HG03520 (cell line): Measurements from ENCODE around the gene HS6ST3.
A peak's percentile ranks its signal among the peaks of the same experiment; 100 is the strongest.

Experiments
- ATAC-seq: cut with Tn5 transposase; IDR thresholded peaks from one replicate; pipeline ENCODE4 v1.9.1; 2021; ENCODE audit warnings: mild to moderate bottlenecking, moderate library complexity; ENCODE audit not compliant: unreplicated experiment

The HS6ST3 gene

DNA sequence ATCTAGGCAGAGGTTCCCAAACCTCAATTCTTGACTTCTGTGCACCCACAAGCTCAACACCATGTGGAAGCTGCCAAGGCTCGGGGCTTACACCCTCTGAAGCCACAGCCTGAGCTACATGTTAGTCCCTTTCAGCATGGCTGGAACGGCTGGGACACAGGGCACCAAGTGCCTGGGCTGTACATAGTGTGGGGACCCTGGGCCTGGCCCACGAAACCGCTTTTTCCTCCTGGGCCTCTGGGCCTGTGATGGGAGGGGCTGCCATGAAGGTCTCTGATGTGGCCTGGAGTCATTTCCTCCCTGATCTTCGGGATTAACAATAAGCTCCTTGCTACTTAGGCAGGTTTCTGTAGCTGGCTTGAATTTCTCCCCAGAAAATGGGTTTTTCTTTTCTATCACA, 108.1 kb downstream of the HS6ST3 start:
- ATAC-seq, result no peak

DNA sequence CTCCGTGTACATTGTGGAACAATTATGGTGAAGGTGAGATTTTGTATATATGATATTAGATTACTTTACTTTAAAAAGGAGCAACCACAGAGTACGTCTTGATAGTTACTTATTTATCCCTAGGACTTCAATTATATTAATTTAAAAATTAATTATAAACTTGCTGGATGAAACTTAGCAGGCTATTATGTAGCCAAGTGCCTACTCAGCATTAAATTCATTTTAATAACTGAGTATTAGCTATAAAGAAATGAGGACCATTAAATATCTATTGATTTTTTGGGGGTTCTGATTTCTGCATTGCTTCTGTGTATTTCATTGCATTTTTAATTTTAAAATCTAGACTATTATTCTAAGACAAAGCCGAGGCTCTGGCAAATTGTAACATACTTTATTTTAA, 109.4 kb downstream of the HS6ST3 start:
- ATAC-seq, result no peak

DNA sequence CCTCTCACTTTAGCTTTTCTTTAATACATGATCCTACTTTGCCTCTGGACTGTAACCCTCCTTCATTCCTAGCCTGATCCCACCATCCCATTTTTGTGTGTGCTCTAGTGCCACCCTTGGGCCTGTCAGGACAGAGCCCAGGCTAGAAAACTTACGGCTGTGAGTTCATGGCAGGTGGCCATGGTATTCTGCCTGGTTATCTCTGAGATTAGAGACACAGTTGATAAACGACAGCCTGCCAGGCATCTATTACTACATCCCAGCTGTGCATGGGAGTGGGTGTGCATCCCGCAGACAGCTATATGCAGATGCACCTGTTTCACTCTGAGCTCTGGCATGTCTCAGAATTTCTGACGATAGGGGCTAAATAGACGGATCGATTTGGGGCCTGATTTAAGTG, 110.9 kb downstream of the HS6ST3 start:
- no peak for ATAC-seq

DNA sequence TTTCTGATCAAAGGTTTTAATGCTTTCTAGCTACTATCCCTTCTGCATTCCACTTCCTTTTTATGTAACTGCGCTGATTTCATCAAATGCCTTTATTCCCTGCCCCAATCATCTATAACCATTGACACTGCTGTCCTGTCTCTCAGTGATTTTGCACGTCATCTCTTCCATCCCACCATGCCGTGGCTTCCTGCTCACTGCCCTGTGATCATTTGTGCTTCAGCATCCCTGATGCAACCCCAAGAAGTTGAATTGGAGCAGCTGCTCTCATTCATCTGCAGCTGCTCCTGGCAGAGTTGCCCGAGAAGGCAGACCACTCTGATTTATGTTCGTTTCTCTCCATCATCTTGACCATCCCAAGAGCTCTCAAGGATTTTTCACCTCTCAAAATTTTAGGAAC, 112.4 kb downstream of the HS6ST3 start:
- no peak for ATAC-seq

DNA sequence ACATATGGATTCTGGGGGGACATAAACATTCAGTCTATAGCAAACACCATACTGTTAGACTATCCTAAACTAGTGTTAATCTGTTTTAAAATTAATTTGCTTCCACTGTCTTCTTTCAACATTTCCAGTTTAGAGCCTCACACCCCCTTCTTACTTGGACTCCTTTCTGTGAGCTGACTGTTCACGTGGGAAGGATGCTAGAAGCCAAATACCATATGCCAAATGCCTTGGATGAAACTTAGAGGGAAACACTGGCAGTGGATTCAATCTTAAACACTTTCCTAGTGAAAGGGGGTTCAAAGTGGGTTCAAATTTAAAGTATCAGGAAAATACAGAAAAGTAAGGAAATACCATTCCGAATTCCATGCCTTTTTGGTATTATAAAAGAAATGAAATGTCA, 113.6 kb downstream of the HS6ST3 start:
- no peak for ATAC-seq

DNA sequence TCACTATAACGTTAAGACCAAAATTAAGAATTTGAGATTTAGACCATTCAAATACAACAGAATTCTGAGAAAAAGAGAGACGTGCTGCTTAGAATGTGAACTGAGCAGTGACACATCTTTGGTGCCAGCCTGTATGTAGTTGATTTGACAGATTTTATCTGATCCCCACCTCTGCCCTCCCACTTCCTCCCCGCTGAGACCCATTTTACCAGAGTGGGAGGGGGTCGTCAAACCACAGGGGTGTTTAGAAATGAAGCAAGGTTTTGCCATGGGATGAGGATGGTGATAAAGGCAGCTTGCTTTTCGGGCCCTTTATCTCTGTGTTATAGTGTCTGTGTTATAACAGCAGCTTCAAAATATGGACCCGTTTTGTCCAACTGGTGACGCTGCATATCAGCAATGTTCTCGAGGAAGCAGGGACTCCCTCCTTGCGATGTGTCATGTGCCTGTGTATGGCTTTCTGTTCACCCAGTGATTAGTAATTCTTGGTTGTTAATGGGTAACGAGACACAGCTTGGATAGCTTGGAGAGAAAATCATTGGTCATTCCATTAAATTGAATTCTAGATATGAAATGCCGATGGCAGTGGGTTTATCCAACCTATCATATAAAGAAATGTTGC, 125.0 kb downstream of the HS6ST3 start:
- ATAC-seq, result no peak

DNA sequence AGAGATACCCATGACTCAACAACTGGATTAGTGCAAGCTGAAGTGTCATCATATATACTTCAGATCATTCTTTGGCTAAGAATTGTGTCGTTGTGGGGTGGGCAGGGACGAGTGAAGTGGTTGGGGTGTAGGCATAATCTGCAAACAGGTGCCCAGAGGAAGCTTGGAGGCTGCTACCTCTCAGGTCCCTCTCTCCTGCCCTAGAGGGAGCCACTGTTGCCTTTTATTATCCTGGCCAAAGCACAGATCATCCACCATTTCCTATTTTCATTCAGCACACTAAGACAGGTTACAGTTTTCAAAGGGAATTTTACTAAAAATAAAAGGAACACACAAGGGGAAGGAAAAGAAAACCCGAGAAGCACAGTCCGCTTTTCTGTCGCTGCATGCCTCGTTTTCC, 126.6 kb downstream of the HS6ST3 start:
- no peak for ATAC-seq

DNA sequence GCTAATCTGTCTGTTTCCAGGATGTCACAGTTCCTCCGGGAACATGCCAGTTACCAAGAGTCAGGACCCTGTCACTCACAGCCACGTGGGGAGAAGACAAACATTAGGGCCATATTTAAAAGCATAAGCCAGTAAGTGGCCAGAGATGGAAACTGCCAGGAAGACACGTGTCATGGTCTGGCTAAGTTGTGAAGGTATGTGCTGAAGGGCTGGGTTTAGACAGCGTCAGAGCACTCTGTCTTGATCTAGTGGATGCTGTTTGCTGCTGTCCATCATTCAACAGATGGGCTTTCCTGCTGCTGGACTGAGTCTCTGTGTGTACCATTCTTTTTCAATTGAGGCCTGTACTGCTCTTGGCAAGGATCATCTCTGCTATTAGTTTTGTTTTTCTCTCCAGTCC, 128.6 kb downstream of the HS6ST3 start:
- no peak for ATAC-seq

DNA sequence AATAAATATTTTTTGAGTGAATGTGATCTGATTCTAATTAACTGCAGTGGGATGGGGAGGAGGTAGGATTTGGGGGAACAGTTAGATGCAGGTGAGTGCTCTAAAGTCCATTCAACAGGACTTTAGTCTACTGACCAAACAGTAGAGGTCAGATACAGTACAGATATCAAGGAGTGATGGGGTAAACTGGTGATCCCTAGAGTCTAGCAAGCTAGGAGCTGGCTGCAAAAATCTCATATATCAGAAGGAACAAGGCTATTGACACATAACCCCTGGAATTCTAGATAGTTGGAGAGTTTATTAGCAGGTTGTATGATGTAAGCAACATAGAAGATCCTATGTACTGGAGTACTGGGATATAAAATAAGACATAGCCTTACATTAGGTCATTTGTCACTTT, 131.6 kb downstream of the HS6ST3 start:
- ATAC-seq, result no peak

DNA sequence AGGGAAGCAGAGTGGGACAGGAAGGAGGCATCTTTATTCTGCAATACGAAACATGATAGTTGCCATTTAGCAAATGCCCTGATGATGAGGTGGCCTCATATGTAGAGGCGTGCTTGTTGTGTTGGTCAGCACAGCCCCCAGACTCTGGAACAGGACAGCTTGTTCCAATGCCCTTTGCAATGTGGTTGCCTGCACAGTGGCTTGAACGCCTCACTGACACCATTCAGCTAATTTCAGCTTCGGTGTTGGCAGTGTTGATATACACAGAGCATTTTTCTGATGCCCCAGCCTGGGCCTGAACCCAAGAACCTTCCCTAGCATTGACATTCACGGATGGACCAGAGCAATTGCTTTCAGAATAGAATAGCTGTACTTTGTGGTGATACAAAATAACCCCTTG, 133.3 kb downstream of the HS6ST3 start:
- ATAC-seq, result no peak

DNA sequence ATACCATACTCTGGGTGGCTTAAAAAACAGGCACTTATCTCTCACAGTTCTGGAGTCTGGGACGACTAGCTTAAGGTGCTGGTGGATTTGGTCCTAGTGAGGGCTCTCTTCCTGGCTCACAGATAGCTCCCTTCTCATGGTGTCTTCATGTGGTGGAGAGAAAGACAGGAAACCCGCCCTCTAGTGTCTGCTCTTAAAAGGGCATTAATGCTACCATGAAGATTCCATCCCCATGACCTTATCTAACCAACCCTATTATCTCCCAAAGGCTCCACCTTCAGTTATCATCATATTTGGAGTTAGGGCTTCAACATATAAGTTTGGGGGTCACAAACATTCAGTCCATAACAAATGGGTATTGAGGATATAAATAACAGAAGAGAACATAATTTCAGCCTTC, 139.4 kb downstream of the HS6ST3 start:
- ATAC-seq, result peak; percentile 56

DNA sequence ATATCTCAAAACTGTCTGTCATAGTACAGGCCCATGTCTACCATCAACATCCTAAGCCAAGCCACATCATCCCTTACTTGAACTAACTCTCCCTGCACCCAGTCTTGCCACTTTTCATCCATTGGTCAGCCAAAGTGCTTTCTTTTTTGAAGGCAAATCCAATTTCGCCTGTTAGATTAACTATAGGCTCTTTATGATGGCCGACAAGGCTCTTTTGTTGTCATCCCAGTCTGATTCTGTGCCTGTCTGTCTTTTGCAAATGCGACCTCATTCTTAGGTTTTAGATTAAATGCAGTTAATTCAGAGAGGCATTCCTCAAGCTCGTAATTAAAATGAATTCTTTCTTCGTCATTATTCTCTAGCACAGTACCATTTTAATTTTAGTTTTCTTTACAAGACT, 148.3 kb downstream of the HS6ST3 start:
- ATAC-seq, result no peak

DNA sequence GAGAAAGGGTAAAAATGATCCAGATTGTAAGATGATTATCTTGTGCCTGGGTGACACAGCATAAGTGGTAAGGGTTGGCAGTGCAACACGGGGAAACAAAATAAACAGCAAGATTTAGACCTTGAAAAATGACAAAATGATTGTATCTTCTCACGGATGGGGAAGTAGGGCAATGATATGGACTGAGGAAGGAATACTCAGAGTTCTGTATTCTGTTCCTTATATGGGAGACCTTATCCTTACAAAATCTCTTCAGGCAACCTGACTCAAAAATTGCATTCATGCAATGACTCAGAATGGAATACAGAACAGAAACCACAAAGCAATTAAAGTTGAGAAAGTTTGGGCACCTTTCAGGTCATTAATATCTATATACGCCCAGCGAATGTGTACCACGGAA, 149.0 kb downstream of the HS6ST3 start:
- no peak for ATAC-seq

DNA sequence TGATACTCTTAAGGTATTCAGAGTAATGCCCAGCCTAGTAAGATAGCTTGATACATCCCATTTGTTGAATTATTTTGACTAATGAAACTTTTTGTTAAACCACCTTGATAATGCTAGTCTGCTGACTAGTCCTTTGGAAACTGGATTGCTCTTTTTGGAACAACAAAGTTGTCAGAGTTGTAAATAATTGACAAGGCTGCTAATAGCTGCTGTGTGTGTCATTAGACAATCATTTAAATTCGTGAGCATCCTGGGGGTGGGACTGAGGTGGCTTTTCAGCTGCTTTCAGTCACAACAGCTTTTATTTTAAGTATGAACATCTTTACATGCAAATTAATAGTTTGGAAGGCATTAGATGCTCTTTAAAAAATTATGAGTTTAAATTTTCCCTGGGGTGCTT, 153.5 kb downstream of the HS6ST3 start:
- ATAC-seq, result no peak

DNA sequence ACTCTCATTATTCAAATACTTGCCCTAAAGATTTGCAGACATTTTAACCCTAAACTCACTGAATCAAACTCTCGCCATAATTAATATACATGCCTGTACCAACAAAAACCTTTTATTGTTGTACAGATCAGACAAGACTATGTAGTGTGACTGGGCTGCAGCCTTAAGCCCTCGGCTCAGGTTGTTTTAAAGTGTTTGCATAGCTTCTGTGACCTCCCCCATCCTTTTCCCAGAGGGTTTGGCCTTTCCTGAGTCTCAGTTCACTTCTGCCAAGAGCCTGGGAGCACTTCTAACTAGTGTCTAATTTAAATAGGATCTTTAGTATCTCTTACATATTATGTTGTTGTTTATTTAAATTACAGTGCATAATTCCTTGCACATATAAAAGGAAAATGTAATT, 158.2 kb downstream of the HS6ST3 start:
- no peak for ATAC-seq

DNA sequence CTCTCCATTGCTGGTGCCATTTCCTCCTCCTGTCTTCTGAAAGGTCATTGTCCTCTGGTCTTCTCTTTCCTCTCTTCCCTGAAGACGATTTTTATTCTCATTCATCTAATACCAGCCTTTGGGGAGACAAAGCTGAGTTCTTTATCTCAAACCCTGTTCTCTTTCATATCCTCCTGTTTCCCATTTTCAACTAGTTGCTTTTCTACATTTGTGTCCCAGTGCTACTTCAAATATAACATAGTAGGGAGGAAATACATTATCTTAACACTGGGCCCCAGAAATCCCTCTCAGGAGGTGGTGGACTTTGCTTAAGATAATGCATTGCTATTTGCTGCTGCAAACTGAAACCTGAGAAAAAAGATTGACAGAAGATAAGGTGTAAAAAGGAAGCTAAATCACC, 159.1 kb downstream of the HS6ST3 start:
- ATAC-seq, result no peak

DNA sequence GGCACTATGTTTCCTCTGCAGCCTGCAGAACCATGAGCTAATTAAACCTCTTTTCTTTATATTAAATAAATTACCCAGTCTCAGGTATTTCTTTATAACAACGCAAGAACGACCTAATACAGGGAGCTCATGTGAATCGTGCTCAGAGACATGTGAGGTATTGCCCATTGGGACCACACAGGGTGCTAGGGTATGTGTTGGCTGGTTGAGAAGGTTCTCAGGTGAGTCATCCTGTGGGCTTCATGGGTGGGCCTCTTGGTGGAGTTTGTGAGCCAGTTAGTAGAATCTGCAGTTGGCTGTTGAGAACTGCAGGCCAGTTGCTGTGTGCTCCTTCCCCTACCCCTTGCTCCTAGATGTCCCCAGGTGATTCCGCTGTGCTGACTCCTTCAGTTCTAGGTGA, 163.0 kb downstream of the HS6ST3 start:
- no peak for ATAC-seq

DNA sequence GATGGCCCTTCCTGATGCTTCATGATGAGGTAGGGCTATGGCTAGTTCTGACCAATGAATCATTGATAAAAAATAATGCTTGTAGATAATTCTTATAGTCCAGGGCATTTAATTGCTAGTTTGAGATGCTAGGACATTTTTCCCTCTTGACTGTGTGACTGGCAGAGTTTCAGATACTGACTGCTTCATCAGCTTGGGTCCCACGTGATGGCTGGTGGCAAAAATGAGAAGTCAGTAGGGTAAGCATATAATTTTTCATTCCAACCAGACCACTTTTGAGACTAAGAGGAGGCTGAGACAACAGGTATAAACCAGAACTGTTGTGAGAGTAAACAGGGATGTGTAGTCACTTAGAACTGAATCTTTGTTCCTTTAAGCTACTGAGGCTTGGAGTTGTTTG, 183.3 kb downstream of the HS6ST3 start:
- ATAC-seq, result no peak

DNA sequence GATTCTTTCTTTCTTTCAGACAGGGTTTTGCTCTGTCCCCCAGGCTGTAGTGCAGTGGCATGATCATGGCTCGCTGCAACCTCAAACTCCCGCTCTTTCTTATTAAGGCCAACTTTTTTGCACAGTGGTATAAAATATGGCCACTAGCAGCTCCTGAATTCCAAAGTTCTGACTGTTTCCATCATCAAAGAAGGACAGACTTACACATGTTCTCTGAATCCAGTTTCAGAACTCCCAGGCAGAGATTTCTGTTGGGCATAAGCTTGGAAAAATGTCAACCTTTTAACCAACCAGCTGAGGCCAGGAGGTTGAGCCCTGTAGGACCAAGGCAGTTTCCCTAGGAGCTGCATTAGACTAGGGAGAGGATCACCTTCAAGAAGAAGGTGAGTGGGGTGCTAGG, 184.1 kb downstream of the HS6ST3 start:
- no peak for ATAC-seq

DNA sequence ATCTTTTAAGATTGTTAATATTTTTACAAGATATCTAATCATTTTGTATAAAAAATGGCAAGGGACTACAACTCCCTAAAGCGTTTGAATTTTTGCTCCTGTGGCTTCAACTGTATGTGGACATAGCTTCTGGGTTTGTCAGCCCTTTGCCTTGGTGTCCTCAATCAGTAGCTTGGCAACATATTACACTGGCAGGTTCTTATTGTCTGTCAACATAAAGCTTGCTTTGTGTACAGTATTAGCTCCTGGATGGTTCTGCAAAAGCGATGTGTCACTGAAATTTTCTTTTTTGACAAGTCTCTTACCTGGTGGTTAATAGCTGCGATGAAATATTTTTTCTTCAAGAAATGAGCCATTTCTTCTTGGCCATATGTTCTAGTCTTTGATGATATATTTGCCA, 190.0 kb downstream of the HS6ST3 start:
- ATAC-seq, result no peak

DNA sequence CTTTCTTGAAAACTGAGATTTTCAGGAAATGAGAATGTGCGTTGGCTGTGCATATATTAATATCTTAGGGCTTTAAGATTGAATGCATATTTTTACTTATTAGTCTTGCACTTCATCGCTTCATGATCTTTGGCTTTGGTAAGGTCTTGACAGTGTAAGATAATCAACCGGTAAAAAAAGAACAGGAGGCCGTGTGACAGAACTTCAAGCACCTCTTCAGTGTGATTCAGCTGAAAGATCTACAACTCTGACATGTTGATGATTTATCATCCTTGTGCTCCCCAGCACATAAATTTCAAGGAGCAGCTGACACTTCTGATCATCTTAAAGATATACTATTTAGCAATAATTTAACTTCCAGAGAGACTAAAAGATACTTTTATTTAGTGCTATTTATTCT, 195.1 kb downstream of the HS6ST3 start:
- ATAC-seq, result no peak

DNA sequence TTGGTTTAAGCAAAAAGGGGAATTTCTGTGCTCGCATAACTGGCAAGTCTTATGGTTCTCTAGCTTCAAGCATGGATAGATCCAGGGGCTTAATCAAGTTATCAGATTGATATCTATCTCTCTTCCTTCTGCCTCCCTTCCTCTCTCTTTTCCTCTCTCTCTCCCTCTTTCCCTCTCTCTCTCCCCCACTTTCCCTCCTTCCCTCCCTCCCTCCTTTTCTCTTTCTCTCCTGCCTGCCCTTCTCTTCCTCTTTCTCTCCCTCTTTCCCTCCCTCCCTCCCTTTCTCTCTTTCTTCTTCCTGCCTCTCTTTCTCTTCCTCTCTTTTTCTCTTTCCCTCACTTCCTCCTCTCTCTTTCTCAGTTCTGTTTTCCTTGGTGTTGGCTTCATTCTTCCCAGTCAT, 195.8 kb downstream of the HS6ST3 start:
- ATAC-seq, result no peak
